ENCODE data around the gene THADA.

The THADA gene

DNA sequence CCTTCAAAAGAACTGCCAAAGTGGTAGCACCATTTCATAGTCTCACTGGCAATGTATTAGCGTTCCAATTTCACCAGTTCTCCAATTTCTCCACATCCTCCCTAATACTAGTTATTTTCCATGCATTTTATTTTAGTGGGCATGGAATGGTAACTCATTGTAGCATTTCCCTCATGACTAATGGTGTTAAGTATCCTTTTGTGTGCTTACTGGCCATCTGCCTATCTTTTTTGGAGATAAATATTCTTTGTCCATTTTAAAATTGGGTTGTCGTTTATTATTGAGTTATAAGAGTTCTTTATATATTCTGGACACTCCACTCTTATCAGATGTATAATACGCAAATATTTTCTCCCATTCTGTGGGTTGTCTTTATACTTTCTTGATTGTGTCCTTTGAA lies 107.1 kb downstream of the THADA start:
- TF ChIP-seq, protein P1, sequence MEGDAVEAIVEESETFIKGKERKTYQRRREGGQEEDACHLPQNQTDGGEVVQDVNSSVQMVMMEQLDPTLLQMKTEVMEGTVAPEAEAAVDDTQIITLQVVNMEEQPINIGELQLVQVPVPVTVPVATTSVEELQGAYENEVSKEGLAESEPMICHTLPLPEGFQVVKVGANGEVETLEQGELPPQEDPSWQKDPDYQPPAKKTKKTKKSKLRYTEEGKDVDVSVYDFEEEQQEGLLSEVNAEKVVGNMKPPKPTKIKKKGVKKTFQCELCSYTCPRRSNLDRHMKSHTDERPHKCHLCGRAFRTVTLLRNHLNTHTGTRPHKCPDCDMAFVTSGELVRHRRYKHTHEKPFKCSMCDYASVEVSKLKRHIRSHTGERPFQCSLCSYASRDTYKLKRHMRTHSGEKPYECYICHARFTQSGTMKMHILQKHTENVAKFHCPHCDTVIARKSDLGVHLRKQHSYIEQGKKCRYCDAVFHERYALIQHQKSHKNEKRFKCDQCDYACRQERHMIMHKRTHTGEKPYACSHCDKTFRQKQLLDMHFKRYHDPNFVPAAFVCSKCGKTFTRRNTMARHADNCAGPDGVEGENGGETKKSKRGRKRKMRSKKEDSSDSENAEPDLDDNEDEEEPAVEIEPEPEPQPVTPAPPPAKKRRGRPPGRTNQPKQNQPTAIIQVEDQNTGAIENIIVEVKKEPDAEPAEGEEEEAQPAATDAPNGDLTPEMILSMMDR (IDR thresholded peaks at IDR 0.05), result no peak

DNA sequence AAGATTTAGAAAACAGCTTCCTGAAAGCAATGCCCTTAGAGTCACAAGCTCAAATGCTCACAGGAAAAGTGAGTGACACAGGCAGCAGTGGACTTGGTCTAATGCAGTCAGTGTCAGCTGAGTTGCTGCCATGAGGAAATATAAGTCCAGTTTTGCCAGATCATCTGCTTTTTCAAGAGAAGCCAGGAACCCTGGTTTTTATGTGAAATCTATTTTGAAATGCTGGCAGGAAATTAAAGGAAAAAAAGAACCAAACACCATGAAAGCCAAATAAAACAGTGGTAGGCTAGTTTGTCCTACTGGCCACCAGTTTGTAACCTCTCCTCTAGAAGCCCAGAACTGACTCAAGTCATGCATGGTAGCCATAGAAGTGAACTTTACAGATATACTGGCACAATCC lies 109.2 kb downstream of the THADA start:
- Histone ChIP-seq H3K79me2 (peaks cover 3% of the 10 kb centered on the region), H3K27ac (peak overlapping the region; percentile 11), H3K27me3 (ENCODE audit: control insufficient read depth, insufficient read depth, low read length) (no peaks in the 10 kb centered on the region), H3K36me3 (ENCODE audit: control insufficient read depth, insufficient read depth, low read length) (no peaks in the 10 kb centered on the region), H3K4me3 (ENCODE audit: low read depth, low read length) (no peak overlapping the region), H2AFZ (no peak overlapping the region), H3K9me3 (ENCODE audit: control insufficient read depth, low read length) (no peaks in the 10 kb centered on the region), H3K4me1 (peaks cover 5% of the 10 kb centered on the region), H3K4me2 (ENCODE audit: low read length) (no peak overlapping the region), H3K9ac (no peak overlapping the region)
- TF ChIP-seq, protein P1 (IDR thresholded peaks at IDR 0.05), result no peak

More for the DNA sequence above, 107.1 kb downstream of the THADA start:
- no peak overlapping the region for H3K9ac ChIP-seq
- H3K4me2 ChIP-seq (ENCODE audit: low read length), result no peak overlapping the region
- no peak overlapping the region for H3K27ac ChIP-seq
- H3K4me3 ChIP-seq (ENCODE audit: low read depth, low read length), result no peak overlapping the region
- no peaks in the 10 kb centered on the region for H3K27me3 ChIP-seq (ENCODE audit: control insufficient read depth, insufficient read depth, low read length)
- no peaks in the 10 kb centered on the region for H3K79me2 ChIP-seq
- peaks cover 5% of the 10 kb centered on the region for H3K4me1 ChIP-seq
- no peak overlapping the region for H2AFZ ChIP-seq
- H3K9me3 ChIP-seq (ENCODE audit: control insufficient read depth, low read length), result no peaks in the 10 kb centered on the region
- H3K36me3 ChIP-seq (ENCODE audit: control insufficient read depth, insufficient read depth, low read length), result no peaks in the 10 kb centered on the region

DNA sequence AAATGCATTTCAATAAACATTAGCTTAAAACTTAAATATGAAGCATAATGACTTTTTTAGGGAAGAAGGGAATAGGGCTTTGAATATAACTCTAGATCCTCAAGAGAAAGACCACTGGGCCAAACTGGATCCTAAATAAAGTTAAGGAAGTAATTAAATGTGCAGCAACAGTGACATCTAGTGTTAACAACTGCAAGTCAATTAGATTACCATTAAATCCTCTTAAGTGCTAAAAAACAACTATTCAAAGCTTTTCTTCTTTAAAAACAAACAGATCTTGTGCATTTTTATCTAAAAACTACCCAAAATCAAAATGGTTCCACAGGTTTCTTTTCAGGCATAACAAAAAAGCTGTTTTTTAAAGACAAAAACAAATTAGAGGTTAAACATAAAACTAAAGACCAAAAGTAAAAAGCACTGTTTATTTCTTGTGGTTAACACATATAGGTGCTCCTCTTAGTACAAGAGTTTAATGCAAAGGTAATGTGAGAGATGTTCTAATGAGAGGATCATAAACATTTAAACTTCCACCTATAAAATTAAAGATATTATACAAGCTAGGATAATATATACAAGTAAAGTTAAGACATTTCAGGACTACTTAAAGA lies 111.4 kb downstream of the THADA start:
- Histone ChIP-seq H3K9me3 (ENCODE audit: control insufficient read depth, low read length) (no peaks in the 10 kb centered on the region), H3K79me2 (peaks cover 3% of the 10 kb centered on the region), H3K9ac (no peak overlapping the region), H3K4me3 (ENCODE audit: low read depth, low read length) (no peak overlapping the region), H2AFZ (no peak overlapping the region), H3K27ac (no peak overlapping the region), H3K4me2 (ENCODE audit: low read length) (no peak overlapping the region), H3K36me3 (ENCODE audit: control insufficient read depth, insufficient read depth, low read length) (no peaks in the 10 kb centered on the region), H3K4me1 (peaks cover 5% of the 10 kb centered on the region), H3K27me3 (ENCODE audit: control insufficient read depth, insufficient read depth, low read length) (no peaks in the 10 kb centered on the region)
- TF ChIP-seq, protein P1 (IDR thresholded peaks at IDR 0.05), result peak; percentile 66

DNA sequence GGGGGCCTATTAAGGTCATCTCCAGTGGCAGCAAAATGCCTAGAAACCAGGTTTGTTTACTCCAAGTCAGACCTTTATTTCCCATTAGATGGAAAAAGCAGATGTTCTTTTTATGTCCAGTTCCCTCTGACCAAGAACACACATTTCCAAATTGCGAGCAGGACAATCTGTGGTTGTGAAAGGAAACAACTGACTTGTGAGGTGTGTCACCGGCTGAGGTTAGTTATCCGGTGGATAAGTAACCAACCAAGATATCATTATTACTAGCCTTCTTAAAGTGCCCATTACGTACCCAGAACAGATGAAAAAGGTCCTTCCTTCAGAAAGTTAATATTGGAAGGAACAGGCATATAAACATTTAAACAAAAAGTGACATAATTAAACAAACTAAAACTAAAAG lies 112.9 kb downstream of the THADA start:
- no peak overlapping the region for H2AFZ ChIP-seq
- no peak overlapping the region for H3K4me2 ChIP-seq (ENCODE audit: low read length)
- TF ChIP-seq, protein P1 (IDR thresholded peaks at IDR 0.05), result no peak
- H3K9me3 ChIP-seq (ENCODE audit: control insufficient read depth, low read length), result no peaks in the 10 kb centered on the region
- no peaks in the 10 kb centered on the region for H3K27me3 ChIP-seq (ENCODE audit: control insufficient read depth, insufficient read depth, low read length)
- no peak overlapping the region for H3K9ac ChIP-seq
- no peak overlapping the region for H3K27ac ChIP-seq
- no peak overlapping the region for H3K4me3 ChIP-seq (ENCODE audit: low read depth, low read length)
- H3K79me2 ChIP-seq, result peaks cover 3% of the 10 kb centered on the region
- no peaks in the 10 kb centered on the region for H3K36me3 ChIP-seq (ENCODE audit: control insufficient read depth, insufficient read depth, low read length)
- H3K4me1 ChIP-seq, result peaks cover 5% of the 10 kb centered on the region

DNA sequence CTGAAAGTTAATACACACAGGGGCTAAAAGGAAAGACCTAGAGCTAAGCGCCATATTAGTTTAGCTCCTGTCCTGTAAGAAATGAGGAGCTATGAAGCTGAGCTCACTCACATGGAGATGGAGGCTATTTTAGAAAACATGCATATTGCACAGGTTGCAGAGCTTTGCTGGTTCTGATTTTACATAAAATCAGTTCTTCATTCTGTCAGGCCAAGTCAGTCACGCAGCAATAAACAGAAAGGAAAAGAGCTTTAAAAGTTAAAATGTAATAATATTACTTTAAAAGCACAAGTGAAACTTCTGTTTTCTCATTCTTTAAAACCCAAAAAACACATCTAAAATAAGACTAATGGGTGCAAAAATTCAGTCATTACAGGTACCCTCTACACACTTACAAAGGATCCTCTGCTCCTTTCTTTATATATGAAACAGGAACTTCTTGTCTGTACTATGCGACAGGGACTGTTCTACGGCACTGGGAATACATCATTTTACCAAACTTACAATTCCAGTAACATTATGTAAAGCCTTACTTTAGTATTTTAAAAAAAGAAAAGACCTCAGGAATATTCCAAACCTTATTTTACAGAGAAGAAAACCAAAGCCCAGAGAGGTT lies 113.8 kb downstream of the THADA start:
- Histone ChIP-seq H3K4me2 (ENCODE audit: low read length) (no peak overlapping the region), H3K9ac (no peak overlapping the region), H3K27ac (no peak overlapping the region), H3K27me3 (ENCODE audit: control insufficient read depth, insufficient read depth, low read length) (no peaks in the 10 kb centered on the region), H3K36me3 (ENCODE audit: control insufficient read depth, insufficient read depth, low read length) (no peaks in the 10 kb centered on the region), H3K79me2 (peaks cover 3% of the 10 kb centered on the region), H2AFZ (no peak overlapping the region), H3K9me3 (ENCODE audit: control insufficient read depth, low read length) (no peaks in the 10 kb centered on the region), H3K4me1 (peaks cover 5% of the 10 kb centered on the region), H3K4me3 (ENCODE audit: low read depth, low read length) (no peak overlapping the region)
- TF ChIP-seq, protein P1 (IDR thresholded peaks at IDR 0.05), result no peak

Data from parathyroid adenoma (tissue), 2 donors.